GM19193 (cell line): ENCODE data around the gene HIBCH.

Experiments used
- POLR2A ChIP-seq: IDR thresholded peaks from 4 replicates; pipeline ENCODE4 v1.6.1; 2011; ENCODE audit not compliant: insufficient read depth, insufficient read length; ENCODE audit errors: extremely low read depth

HIBCH gene

GRCh38 chr2:190217616-190218015 is 102.0 kb downstream of the HIBCH start:
- no peak for TF ChIP-seq POLR2A

GRCh38 chr2:190216829-190217228 is 102.8 kb downstream of the HIBCH start:
- no peak for TF ChIP-seq POLR2A

GRCh38 chr2:190215620-190216019 is 104.0 kb downstream of the HIBCH start:
- no peak for TF ChIP-seq POLR2A

- no peak for TF ChIP-seq POLR2A
Observed at GRCh38 chr2:190214426-190215194, 105.0 kb downstream of the HIBCH start.

GRCh38 chr2:190213441-190214335 is 105.9 kb downstream of the HIBCH start:
- no peak for TF ChIP-seq POLR2A

GRCh38 chr2:190210471-190210870 is 109.2 kb downstream of the HIBCH start:
- TF ChIP-seq POLR2A: no peak

GRCh38 chr2:190209559-190209958 is 110.1 kb downstream of the HIBCH start:
- no peak for TF ChIP-seq POLR2A

- TF ChIP-seq POLR2A: no peak
Observed at GRCh38 chr2:190207930-190208329, 111.7 kb downstream of the HIBCH start.

GRCh38 chr2:190205657-190206056 is 114.0 kb downstream of the HIBCH start:
- no peak for TF ChIP-seq POLR2A

GRCh38 chr2:190202604-190203003 is 117.0 kb downstream of the HIBCH start:
- no peak for TF ChIP-seq POLR2A

GRCh38 chr2:190202018-190202417 is 117.6 kb downstream of the HIBCH start:
- no peak for TF ChIP-seq POLR2A

GRCh38 chr2:190200603-190201002 is 119.0 kb downstream of the HIBCH start:
- TF ChIP-seq POLR2A: no peak

- no peak for TF ChIP-seq POLR2A
Observed at GRCh38 chr2:190199530-190199929, 120.1 kb downstream of the HIBCH start.

- TF ChIP-seq POLR2A: no peak
Observed at GRCh38 chr2:190199109-190199508, 120.5 kb downstream of the HIBCH start.

GRCh38 chr2:190197143-190197720 is 122.4 kb downstream of the HIBCH start:
- no peak for TF ChIP-seq POLR2A
